Measurements from ENCODE around the gene FLNC.

DNA sequence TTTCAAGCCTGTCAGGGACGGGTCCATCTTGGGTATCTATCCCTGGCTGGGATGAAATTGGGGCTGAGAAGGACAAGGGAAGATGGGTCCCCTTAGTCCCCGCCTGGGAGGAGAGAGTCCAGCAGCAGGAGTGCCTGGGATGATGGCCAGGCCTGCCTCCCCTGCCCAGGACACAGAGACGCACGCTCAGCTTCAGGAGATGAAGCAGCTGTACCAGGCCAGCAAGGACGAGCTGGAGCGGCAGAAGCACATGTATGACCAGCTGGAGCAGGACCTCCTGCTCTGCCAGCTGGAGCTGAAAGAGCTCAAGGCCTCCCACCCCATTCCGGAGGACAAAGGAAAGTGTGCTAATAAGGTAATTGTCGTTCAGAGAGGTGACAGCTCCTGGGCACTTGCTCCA lies 23.0 kb upstream of the FLNC start:
- TF ChIP-seq EP300 (IDR thresholded peaks at IDR 0.05; ENCODE audit: low read depth) (no peak), POLR2A (IDR thresholded peaks at IDR 0.05) (no peak), POLR2AphosphoS5 (IDR thresholded peaks at IDR 0.05) (no peak)
- TF ChIP-seq, protein P1, sequence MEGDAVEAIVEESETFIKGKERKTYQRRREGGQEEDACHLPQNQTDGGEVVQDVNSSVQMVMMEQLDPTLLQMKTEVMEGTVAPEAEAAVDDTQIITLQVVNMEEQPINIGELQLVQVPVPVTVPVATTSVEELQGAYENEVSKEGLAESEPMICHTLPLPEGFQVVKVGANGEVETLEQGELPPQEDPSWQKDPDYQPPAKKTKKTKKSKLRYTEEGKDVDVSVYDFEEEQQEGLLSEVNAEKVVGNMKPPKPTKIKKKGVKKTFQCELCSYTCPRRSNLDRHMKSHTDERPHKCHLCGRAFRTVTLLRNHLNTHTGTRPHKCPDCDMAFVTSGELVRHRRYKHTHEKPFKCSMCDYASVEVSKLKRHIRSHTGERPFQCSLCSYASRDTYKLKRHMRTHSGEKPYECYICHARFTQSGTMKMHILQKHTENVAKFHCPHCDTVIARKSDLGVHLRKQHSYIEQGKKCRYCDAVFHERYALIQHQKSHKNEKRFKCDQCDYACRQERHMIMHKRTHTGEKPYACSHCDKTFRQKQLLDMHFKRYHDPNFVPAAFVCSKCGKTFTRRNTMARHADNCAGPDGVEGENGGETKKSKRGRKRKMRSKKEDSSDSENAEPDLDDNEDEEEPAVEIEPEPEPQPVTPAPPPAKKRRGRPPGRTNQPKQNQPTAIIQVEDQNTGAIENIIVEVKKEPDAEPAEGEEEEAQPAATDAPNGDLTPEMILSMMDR (IDR thresholded peaks at IDR 0.05): no peak
